HG03175 (cell line): ENCODE results near the gene LTBP3.

Source experiments
- ATAC-seq: cut with Tn5 transposase; IDR thresholded peaks from one replicate; pipeline ENCODE4 v1.9.1; 2021; ENCODE audit warnings: mild to moderate bottlenecking, moderate library complexity; ENCODE audit not compliant: unreplicated experiment

The LTBP3 gene

GRCh38 chr11:65558002-65558929 lies at the start of gene LTBP3:
Gene LTBP3 (minus strand): TSS chr11:65558359. CDS start chr11:65557959, 400 bp downstream.
- no peak for ATAC-seq

DNA sequence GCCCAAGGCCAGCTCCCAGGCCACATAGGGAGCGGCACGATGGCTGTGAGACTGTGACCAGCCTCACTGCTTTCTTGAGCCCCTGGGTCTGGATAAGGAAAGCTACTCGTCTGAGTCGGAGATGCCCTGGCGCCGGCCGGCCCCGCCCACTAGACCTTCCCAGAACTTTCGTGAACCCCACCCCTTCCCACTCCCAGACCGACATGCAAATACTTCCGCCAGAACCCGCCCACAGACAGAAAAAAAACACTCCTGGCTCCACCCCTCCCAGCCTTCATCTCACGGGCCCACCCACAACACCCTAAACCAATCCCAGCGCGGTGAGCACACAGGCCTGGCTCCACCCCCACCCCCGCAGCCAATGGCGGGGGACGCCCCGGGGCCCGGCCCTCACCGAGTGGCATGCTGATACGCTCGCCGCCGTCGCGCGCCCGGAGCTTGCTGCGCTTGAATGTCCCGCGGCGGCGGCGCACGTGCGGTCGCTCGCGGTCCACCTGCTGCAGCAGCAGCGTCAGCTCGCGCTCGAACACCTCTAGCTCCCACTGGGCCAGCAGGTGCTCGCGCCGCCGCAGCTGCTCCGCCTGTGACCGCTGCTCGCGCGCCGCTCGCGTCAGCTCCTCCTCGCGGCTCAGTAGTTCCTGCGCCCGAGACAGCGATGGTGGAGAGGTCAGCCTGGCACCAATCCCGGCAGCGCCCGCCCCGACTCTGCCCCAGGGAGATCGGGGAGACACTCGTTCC lies 48.9 kb upstream of the LTBP3 start:
- ATAC-seq: no peak

- ATAC-seq: no peak
These were observed 46.1 kb upstream of the LTBP3 start for GRCh38 chr11:65604258-65604657.

DNA sequence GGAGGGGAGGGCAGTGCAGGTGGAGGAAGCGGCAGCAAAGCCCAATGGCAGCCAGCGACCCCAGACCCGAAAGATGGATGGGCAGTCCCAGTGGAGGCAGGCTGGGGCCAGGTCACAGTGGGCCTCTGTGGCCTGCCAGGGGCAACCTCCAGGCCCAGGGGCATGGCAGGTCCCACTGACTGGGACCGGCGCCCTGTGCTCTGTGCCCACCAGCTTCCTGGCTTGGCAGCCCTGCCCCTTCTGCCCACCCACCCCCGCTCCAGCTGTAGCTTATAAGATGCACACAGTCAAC lies 41.7 kb upstream of the LTBP3 start:
- no peak for ATAC-seq

GRCh38 chr11:65599216-65599954 lies 41.2 kb upstream of the LTBP3 start:
- ATAC-seq: no peak

DNA sequence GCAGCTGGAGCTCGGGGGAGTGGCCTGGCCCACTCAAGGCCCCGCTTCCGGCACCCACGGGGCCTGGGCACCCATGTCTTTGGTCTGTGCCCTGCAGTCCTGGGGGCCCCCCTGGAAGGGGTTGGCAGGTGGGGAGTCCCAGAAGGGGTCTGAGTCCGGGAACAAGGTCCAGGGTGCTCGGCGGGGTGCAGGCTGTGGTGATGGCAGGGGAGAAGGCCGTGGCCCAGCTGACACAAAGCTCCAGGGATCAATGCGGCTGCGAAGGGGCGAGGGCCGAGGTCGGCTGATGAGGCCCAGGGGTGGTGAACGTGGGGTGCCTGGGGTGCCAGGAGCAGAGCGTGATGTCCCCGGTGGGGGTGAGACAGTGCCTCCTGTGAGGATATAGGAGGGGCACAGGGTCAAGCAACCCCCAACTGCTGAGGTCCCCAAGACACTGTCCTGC lies 40.1 kb upstream of the LTBP3 start:
- ATAC-seq: no peak

GRCh38 chr11:65596520-65596919 lies 38.4 kb upstream of the LTBP3 start:
- ATAC-seq: no peak

GRCh38 chr11:65595543-65596281 lies 37.6 kb upstream of the LTBP3 start, which contains the start of gene KCNK7:
Gene KCNK7 (minus strand): TSS chr11:65595800. CDS start chr11:65595772, 28 bp downstream.
- ATAC-seq: no peak

GRCh38 chr11:65595131-65595530 lies 37.0 kb upstream of the LTBP3 start:
- no peak for ATAC-seq

DNA sequence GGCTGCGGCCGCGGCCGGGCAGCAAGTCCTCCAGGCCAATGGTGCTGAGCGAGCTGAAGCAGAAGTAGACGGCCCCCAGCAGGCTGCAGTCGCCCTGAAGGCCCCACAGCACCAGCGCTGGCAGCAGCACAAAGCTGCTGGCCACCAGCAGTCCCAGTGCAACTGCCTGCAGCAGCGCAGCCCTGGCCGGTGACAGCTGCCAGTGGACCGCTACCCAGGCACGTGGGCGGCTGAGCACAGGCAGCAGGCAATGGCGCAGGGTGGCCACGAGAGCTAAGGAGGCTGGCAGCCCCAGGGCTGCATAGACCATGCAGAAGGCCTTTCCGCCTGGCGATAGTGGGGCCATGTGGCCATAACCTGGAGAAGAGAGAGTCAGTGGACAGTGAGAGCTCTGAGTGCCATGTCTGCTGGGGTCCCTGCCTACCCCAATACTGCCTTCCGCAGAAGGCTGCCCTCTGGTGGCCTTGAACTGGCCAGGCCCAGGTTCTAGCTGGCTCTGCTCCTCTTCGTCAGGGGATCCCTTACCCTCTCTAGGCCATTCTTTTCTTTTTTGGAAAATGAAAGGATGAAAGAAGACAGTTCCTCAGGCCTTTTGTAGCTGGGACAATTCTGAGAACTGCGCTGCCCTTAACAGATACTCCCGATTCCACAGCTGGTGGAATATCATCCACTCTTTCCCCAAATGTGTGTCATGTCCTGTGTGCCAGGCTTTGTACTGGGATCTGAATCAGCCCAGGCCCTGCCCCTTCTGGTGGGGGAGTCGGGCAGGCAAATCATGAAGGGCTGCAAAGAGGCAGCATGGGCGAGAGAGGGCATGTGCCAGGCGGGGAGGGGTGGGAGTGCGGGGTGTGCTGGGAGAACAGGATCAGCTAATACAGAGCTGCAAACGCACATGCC lies 35.6 kb upstream of the LTBP3 start:
- ATAC-seq: no peak

DNA sequence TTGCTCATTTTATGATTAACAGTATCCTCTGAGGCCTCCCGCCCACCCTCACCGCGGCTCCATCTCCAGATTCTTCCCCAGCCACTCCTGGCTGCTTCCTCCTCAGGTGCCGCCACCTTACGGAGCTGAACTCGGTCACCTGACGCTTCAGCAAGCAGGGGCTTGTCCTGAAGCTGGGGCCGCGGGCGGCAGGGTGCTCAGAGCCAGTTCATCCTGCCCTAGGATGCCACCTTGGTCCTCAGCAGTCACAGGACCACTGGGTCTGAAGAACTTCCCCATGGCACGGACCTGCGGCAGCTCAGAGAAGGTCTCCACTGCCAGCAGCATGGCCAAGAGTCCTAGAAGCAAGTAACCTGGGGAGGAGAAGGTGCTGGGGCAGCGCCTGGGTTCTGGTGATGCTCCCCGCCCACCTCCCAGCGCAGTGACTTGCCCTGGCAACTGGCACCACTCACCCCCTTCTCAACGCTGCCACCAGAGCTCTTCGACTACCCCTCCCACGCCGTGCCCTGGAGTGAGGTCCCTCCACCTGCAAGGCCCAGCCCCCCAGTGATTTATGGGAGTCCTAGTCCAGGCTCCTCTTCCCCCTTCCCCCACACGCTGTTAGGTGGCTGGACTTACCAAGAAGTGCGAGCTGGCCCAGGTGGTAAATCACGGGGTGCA lies 34.8 kb upstream of the LTBP3 start:
- no peak for ATAC-seq

- no peak for ATAC-seq
These were observed 34.0 kb upstream of the LTBP3 start for GRCh38 chr11:65591939-65592857.

DNA sequence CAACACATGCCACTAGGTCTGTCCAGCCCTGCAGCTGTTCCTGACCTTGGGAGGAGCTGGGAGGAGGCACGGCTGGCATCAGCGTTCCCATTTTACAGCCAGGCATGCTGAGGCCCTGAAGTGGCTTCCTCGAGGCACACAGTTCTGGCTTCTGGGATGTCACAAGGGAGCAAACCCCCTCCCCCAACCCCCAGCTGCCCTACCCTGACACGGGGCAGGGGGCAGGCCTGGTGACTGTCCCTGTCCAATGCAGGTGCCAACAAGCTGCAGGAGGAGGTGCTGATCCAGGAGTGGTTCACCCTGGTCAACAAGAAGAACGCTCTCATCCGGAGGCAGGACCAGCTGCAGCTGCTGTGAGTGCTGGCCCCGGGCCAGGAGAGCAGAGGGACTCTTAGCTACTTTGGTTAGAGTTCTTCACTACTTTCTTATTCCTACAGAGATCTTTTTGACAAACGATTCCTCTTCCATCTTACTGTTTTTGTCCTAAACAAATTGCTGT lies 32.1 kb upstream of the LTBP3 start:
- no peak for ATAC-seq

DNA sequence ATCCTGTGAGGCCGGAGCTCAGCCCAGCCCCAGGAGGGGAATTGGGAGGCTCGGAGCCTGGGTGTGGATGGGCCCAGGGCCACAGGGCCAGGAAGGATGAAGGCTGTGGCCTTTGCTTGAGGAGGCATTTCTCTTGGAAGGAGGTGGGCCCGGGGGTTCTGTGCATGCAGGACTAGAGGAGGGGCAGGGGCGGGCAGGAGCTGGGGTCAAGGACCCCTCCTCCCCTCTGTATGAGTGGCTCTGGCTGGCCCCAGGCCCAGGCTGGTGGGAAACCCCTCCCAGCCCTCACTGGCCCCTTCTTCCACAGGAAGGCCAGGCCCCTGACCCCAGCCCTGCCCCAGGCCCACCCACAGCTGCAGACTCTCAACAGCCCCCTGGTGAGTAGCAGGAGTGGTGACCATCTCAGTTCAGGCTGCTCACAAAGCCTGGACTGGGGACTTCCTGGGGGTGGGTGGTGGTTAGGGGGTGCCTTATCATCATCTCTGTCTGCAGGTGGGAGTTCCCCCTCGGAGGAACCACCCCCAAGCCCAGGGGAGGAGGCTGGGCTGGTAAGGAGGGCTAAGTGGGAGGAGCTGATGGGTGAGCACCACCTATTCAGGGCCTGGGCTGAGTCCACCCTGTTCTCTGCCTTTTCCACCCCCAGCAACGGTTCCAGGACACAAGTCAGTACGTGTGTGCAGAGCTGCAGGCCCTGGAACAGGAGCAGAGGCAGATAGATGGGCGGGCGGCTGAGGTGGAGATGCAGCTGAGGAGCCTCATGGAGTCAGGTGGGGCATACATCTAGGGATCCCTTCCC lies 31.5 kb upstream of the LTBP3 start:
- ATAC-seq: no peak

- peak; percentile 81 for ATAC-seq
These were observed 30.3 kb upstream of the LTBP3 start for GRCh38 chr11:65588199-65589054.

DNA sequence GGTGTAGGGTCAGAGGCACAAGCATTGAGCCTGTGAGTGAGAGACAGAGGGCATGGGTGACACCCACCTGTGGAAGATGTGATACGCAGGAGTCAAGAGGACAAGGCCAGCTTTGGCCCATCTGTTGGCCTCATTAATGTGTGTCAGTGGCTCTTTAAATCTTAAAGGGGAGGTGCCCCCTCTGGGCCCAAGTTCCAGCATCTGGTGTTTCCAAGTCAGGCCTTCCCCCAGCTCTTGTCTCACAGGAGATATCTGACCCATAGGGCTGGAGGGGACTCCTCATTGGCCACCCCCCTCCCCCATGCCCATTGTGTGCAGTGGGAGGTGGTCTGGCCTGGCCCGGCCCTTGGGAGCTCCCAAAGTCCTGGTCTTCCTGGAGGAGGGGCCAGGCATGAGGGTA lies 28.5 kb upstream of the LTBP3 start:
- no peak for ATAC-seq
